Measurements from ENCODE around the gene NGEF. TPM values are rescaled to one million over a fixed set of nuclear protein-coding genes. Genes with fewer than 3 reads are reported as not detected.

Gene NGEF
- total and polyA plus RNA-seq, 9 of the 15 experiments (the other 6 are each of a cell fraction or from before 2014, with no cell fraction given): 0.07 to 0.17 (median 0.09) TPM; not detected in 6

DNA sequence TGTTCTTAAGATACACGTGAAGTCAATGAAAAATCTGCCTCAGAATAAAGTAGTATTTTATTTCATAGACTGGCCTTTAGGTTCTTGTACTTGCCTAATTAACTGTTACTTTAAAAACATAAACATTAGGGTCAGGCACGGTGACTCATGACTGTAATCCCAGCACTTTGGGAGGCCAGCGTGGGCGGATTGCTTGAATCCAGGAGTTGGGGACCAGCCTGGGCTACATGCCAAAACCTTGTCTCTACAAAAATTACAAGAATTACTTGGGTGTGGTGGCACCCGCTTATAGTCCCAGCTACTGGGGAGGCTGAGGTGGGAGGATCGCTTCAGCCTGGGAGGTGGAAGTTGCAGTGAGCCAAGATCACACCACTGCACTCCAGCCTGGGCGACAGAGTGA is 159.0 kb downstream of the NGEF start (continued):
- TF ChIP-seq, protein P1, sequence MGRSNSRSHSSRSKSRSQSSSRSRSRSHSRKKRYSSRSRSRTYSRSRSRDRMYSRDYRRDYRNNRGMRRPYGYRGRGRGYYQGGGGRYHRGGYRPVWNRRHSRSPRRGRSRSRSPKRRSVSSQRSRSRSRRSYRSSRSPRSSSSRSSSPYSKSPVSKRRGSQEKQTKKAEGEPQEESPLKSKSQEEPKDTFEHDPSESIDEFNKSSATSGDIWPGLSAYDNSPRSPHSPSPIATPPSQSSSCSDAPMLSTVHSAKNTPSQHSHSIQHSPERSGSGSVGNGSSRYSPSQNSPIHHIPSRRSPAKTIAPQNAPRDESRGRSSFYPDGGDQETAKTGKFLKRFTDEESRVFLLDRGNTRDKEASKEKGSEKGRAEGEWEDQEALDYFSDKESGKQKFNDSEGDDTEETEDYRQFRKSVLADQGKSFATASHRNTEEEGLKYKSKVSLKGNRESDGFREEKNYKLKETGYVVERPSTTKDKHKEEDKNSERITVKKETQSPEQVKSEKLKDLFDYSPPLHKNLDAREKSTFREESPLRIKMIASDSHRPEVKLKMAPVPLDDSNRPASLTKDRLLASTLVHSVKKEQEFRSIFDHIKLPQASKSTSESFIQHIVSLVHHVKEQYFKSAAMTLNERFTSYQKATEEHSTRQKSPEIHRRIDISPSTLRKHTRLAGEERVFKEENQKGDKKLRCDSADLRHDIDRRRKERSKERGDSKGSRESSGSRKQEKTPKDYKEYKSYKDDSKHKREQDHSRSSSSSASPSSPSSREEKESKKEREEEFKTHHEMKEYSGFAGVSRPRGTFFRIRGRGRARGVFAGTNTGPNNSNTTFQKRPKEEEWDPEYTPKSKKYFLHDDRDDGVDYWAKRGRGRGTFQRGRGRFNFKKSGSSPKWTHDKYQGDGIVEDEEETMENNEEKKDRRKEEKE (IDR thresholded peaks at IDR 0.05; ENCODE audit: borderline replicate concordance in 1 of 2, control insufficient read depth in 1 of 2, low read depth in 2 of 2, low read length in 1 of 2): no peak
- TF ChIP-seq GATAD2B (IDR thresholded peaks at IDR 0.05; ENCODE audit: borderline replicate concordance) (no peak), C11orf30 (IDR thresholded peaks at IDR 0.05; ENCODE audit: low read depth) (no peak), ZNF197 (CRISPR knock-in tag; IDR thresholded peaks at IDR 0.05; ENCODE audit: low read depth) (no peak), EGR1 (conservative IDR thresholded peaks at IDR 0.05) (peak; percentile 98), FOS (IDR thresholded peaks at IDR 0.05; ENCODE audit: extremely low read depth, insufficient read length) (peak; percentile 40)
- TF ChIP-seq, protein P2, sequence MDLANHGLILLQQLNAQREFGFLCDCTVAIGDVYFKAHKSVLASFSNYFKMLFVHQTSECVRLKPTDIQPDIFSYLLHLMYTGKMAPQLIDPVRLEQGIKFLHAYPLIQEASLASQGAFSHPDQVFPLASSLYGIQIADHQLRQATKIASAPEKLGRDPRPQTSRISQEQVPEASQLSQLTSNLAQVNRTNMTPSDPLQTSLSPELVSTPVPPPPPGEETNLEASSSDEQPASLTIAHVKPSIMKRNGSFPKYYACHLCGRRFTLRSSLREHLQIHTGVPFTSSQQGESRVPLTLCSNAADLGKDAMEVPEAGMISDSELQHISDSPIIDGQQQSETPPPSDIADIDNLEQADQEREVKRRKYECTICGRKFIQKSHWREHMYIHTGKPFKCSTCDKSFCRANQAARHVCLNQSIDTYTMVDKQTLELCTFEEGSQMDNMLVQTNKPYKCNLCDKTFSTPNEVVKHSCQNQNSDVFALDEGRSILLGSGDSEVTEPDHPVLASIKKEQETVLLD (IDR thresholded peaks at IDR 0.05): no peak
- TF ChIP-seq, protein P3, sequence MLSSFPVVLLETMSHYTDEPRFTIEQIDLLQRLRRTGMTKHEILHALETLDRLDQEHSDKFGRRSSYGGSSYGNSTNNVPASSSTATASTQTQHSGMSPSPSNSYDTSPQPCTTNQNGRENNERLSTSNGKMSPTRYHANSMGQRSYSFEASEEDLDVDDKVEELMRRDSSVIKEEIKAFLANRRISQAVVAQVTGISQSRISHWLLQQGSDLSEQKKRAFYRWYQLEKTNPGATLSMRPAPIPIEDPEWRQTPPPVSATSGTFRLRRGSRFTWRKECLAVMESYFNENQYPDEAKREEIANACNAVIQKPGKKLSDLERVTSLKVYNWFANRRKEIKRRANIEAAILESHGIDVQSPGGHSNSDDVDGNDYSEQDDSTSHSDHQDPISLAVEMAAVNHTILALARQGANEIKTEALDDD (IDR thresholded peaks at IDR 0.05): no peak
- TF ChIP-seq, protein P4, sequence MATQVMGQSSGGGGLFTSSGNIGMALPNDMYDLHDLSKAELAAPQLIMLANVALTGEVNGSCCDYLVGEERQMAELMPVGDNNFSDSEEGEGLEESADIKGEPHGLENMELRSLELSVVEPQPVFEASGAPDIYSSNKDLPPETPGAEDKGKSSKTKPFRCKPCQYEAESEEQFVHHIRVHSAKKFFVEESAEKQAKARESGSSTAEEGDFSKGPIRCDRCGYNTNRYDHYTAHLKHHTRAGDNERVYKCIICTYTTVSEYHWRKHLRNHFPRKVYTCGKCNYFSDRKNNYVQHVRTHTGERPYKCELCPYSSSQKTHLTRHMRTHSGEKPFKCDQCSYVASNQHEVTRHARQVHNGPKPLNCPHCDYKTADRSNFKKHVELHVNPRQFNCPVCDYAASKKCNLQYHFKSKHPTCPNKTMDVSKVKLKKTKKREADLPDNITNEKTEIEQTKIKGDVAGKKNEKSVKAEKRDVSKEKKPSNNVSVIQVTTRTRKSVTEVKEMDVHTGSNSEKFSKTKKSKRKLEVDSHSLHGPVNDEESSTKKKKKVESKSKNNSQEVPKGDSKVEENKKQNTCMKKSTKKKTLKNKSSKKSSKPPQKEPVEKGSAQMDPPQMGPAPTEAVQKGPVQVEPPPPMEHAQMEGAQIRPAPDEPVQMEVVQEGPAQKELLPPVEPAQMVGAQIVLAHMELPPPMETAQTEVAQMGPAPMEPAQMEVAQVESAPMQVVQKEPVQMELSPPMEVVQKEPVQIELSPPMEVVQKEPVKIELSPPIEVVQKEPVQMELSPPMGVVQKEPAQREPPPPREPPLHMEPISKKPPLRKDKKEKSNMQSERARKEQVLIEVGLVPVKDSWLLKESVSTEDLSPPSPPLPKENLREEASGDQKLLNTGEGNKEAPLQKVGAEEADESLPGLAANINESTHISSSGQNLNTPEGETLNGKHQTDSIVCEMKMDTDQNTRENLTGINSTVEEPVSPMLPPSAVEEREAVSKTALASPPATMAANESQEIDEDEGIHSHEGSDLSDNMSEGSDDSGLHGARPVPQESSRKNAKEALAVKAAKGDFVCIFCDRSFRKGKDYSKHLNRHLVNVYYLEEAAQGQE (IDR thresholded peaks at IDR 0.05; ENCODE audit: borderline replicate concordance): no peak
- TF ChIP-seq, protein P4 (CRISPR knock-in tag; IDR thresholded peaks at IDR 0.05; ENCODE audit: low read depth): no peak

Data from K562 (cell line).